Activated effector memory CD4-positive, alpha-beta T cell treated with anti-CD3 and anti-CD28 coated beads, Interleukin-2, amount 50 U/mL, for 16 hours (primary cell): ENCODE data around the gene KCNH8.
"Not testable (repeated sequence)": the region's sequence is repeated elsewhere in the genome, so short reads cannot be mapped to it uniquely, and the experiment has no call there.

Experiments used
- DNase-seq: peaks from one replicate; pipeline ENCODE4 v3.0.0-alpha.2; 2020

KCNH8 gene

GRCh38 chr3:19147905-19148767, at the start of gene KCNH8:
TSS of gene KCNH8 (plus strand) at chr3:19148510. CDS start at chr3:19148720, 210 bp downstream.
- DNase-seq: no peak

GRCh38 chr3:19102654-19103290, 45.5 kb upstream of the KCNH8 start:
- DNase-seq: not testable (repeated sequence)

- no peak for DNase-seq
These were observed 44.8 kb upstream of the KCNH8 start for GRCh38 chr3:19103510-19103909.

GRCh38 chr3:19104459-19104858, 43.9 kb upstream of the KCNH8 start:
- DNase-seq: no peak

- DNase-seq: no peak
These were observed 42.5 kb upstream of the KCNH8 start for GRCh38 chr3:19105826-19106225.

- no peak for DNase-seq
These were observed 42.0 kb upstream of the KCNH8 start for GRCh38 chr3:19106307-19106706.

- no peak for DNase-seq
These were observed 40.6 kb upstream of the KCNH8 start for GRCh38 chr3:19107719-19108118.

GRCh38 chr3:19110335-19110895, 37.9 kb upstream of the KCNH8 start:
- DNase-seq: no peak

GRCh38 chr3:19114461-19114860, 33.8 kb upstream of the KCNH8 start:
- DNase-seq: no peak

DNA sequence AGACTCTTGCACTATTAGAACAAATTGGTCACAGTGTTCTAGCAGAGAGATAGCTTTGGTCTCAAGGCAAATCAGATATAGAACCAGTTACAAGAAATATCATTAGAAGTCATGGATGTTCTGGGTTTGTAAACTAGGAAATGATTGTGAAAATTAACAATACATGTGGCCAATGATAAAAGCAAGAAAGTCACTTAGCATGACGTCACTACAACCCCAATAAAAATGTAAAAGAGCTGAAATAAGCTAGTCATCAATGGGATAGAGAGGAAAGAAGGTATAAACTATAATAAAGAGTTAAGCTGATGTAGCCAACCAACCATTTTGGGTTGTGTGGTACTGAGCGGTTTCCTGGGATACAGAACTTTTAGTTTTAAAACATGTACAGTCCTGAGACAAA, 32.1 kb upstream of the KCNH8 start:
- DNase-seq: no peak

DNA sequence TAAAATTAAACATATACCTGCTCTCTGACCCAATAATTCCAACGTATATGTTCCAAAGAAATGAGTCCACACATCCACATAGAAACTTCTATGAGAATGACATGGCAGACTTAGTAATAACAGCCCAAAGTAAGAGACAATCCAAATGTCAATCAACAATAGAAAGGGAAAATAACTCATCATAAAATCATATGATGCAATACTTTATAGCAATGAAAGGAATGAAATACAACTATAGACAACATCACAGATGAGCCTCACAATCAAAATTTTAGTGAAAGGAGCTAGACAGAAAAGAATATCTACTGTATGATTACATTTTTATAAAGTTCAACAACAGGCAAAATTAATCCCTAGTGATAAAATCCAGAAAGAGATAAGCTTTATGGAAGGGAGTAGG, 23.6 kb upstream of the KCNH8 start:
- no peak for DNase-seq

GRCh38 chr3:19139863-19140262, 8.4 kb upstream of the KCNH8 start:
- no peak for DNase-seq

DNA sequence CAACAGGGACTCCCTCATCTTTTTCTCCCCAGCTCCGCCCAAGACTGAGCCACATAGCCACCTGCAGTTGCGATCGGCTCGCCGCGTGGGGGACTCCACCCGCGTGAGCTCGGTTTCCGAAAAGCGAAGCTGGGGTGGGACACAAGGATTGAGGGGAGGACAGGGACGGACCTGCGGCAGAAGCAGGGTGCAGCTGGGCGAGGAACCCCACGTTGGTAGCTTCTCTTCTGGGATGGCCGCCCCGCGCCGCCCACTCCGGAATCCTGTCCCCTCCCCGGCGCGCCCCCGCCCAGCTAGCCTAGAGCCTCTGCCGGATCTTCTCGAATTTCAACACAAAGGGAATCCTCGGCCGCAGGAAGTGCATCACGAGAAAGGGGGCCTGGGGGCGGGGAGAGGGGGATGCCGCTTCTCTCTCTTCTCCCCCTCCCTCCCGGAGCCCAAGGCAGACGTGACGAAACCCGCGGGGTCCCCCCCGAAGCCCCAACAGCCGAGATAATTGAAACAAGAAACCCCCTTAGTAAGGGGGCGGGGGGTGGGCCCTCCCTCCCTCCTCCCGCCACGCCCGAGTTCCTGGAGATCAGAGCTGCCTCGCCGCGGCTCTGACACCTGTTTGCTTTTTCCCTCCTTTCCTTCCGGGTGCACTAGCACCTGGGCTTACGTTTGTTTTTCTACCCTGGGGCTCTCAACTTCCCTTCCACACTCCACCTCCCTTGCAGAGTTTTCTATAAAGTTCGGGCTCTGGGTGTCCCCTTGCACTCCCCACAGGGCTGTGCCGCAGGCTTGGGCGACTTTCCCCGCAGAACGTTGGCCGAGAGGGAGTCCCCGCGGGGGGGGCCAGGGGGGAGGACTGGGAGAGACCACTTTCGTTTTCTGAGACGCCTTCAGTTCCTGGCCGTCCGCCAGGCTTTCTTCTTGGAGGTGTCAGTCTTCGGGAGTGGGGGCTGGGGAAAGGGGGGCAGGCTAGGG, 1.3 kb upstream of the KCNH8 start:
- DNase-seq: peak; percentile 78

- DNase-seq: no peak
These were observed 420 bp downstream of the KCNH8 start for GRCh38 chr3:19148768-19149091.

GRCh38 chr3:19149368-19149767, 1.1 kb downstream of the KCNH8 start:
- DNase-seq: no peak

DNA sequence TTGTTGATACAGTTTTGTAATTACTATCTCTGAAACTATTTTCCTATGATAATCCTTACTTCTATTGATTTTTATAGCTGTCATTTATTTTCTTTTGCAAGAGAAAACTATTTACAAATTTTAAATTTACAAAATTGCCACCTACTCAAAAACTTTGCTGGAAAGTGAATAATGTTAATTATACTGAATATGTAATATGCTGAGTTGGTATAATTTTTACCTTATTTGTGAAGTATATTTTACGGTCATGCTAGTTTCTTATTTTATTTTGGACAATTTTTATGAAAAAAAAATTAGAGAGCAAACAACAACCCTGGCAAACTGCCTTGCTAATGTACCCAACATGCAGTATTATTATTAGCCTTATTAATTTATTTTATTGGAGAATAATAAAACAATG, 2.9 kb downstream of the KCNH8 start:
- DNase-seq: no peak

DNA sequence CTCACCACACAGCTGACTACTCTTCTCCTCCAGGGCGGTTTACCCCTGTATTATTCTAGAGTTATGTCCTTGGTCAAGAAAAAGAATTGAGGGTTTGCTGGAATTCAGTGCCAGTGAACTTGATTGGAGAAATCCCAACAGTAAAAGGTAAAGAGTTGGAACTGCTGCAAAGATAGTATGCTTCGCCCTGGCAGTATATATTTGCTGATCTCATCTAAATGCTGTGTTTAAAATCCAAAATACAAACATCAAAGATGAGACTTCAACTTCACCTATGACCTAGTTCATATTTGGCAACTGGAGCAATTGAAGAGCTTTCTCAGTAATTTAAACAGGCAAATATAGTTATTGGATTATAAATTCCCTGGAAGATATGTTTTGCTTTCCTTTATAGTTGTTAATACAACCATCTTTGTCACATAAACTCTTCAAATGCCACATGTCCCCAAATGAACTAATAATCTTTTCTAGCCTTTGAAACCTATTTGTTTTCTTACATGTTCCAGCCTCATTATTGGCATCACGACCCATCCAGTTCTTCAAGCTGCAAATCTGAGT, 6.5 kb downstream of the KCNH8 start:
- no peak for DNase-seq

DNA sequence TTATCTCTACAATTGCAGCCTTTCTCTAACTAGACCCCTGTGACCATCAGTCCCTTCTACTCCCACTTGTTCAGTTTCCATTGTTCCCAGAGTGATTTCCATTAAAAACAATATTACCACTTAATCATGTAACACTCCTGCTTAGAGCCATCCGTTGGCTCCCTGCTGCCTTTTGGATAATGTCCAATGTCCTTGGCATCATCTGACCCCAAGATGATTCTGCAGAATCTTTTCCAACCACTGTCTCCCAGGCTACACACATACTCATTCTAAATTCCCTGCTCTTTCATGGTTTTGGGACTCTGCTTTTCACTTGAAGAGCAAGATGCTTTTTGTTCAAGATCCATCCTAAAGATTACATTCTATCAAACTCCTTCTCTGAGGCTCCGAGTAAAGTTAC, 7.1 kb downstream of the KCNH8 start:
- no peak for DNase-seq

DNA sequence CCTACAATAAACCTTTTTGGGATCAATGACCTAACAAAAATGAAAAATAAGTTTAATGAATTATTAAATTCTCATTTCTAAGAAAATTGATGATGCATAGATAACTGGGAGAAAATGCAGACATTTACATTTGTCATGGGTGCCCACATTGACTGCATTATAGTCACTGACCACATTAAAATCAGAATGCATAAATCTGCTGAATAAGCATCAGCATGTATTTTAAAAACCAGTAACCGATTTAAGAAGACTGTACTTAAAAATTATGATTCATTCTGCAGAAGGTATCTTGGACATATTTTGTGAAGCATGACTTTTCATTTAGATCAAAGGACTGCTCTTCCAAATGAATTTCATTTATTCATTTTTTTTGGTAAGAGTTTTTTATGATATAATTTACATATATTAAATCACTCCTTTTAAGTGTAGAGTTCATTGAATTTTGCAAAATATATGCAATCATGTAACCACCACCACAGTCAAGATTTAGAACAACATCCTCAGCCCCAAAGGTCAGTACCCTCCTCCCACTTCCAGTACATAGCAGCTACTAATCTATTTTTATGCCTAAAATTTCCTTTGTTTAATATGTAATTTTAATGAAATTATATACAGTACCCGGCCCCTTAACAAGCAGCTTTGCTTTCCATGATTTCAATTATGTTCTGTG, 11.8 kb downstream of the KCNH8 start:
- DNase-seq: no peak

DNA sequence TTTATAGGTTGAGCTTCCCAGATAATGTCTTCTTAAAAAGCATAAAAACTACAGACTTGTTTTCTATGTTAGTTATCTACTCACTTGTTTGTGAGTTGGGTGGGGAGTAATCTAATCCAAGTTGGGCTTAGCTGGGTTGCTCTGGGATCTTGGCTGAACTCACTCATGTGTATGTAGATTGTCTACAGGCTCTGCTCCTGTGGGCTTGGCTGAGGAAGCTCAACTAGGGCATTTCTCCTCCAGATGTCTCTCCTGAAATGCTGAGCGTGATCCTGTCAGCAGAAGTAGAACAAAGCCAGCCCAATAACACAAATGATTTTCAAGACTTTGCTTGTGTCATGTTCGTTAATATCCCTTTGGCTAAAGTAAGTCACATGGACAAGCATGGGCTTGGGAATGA, 17.3 kb downstream of the KCNH8 start:
- DNase-seq: no peak

GRCh38 chr3:19171794-19172193, 23.5 kb downstream of the KCNH8 start:
- DNase-seq: no peak

DNA sequence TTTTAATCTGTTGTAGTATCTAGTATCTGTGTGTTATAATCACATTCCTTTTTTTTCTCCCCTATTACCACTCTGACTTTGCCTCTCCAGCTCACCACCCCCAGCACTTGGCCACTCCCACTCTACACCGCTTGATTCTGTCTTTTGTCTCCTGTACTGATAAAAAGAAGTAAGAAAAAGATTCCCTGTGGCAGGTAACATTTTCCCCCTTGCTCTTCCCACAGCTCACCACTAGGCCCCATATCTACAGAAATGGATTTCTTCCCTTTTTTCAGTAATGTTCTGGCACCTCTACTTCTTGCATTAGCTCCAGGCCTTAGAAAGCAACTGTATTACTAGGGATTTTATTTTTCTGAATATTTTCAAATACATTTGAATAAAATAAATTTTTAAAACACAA, 25.6 kb downstream of the KCNH8 start:
- DNase-seq: no peak
